Cortex of kidney (tissue), 1 donor: ENCODE data around the gene LIX1.
"Not testable (repeated sequence)": the region's sequence is repeated elsewhere in the genome, so short reads cannot be mapped to it uniquely, and the experiment has no call there.

Source experiments
- DNase-seq: peaks from one replicate; lab custom pipeline; 2025; lab: John Stamatoyannopoulos, UW

LIX1 gene

DNA sequence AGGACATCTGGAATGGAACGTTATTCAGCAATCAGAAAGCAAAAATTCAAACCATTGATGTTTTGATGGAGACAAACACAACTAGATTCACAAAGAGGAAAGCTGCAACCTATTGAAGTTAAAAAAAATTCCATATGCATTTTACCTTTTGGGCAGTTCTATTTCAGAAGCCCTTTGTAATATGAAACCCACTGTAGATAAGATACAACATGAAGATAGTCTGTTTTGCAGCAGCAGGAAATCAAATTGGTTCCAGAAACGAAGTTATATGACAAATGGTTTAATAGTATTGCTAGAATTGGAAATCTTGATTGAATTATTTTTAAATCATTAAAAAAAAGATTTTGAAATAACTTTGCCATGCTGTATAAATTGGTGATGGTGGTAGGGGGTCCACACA, 872 bp downstream of the LIX1 start:
- DNase-seq = no peak

GRCh38 chr5:97141031-97141430, 1.4 kb downstream of the LIX1 start:
- no peak for DNase-seq

DNA sequence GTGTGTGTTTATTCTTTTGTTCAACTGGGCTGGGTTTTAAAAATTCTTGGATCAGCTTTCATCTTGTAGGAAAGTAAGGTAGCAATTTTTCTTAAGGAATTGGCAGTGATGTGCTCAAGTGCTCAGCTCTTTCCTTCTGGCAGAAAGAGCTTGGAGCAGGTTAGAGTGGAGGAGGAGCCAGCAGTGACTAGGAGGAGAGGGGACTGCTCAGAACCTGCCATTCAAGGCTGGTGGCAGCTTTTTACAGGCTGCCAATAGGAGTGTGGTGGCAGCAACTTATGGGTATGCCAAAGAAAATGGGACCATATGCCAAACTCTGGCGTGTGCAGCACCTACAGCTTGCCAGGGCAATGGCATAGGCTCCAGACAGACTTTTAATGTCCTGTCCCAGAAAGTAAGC, 2.2 kb downstream of the LIX1 start:
- not testable (repeated sequence) for DNase-seq

DNA sequence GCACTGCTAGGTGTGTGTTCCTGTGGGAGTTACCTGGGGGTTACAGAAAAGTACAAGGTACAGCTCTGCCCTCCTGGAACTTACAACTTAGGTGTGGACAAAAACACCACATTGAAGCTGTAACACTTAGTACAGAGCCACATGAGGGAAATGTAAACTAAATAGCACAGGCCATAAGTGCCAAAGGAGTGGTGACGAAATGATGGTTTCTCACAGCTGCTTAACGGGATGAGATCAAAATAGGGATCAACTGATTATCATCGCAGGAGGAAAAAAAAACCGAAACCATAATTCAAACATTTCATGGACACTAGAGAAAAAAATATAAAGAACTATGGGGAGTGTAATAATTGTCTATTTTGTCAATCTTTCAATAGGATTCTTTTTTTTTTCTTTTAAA, 5.9 kb downstream of the LIX1 start:
- no peak for DNase-seq

GRCh38 chr5:97135868-97136267, 6.5 kb downstream of the LIX1 start:
- no peak for DNase-seq

GRCh38 chr5:97134634-97135033, 7.8 kb downstream of the LIX1 start:
- no peak for DNase-seq

GRCh38 chr5:97133101-97133500, 9.3 kb downstream of the LIX1 start:
- no peak for DNase-seq

- DNase-seq = no peak
Observed at GRCh38 chr5:97131921-97132320, 10.5 kb downstream of the LIX1 start.

GRCh38 chr5:97131139-97131710, 11.2 kb downstream of the LIX1 start:
- DNase-seq = no peak

GRCh38 chr5:97127727-97128126, 14.7 kb downstream of the LIX1 start:
- DNase-seq = no peak

- DNase-seq = no peak
Observed at GRCh38 chr5:97125125-97125683, 17.2 kb downstream of the LIX1 start.

- no peak for DNase-seq
Observed at GRCh38 chr5:97124335-97124734, 18.1 kb downstream of the LIX1 start.

DNA sequence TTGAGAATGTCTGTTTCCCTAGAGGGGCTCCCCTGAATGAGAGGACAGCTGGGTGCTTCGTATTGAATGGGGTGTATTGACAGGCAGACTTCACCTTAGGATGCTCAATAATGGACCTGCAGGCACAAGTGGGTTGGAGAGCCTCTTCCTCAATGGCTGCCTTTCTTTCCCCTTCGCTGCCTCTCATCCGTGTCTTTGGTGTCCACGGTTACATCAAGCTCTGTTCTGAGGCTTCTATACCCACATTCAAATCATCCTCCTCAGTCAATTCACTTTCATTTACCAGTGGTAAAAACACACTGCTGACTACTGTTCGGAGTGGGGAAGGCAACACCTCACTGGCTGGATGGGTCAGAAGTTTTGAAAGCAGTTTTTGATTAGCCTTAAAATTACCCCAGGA, 20.6 kb downstream of the LIX1 start:
- DNase-seq = no peak

GRCh38 chr5:97120195-97120594, 22.2 kb downstream of the LIX1 start:
- DNase-seq = no peak

- DNase-seq = no peak
Observed at GRCh38 chr5:97119007-97119390, 23.4 kb downstream of the LIX1 start.

- no peak for DNase-seq
Observed at GRCh38 chr5:97118261-97119006, 24.0 kb downstream of the LIX1 start.

DNA sequence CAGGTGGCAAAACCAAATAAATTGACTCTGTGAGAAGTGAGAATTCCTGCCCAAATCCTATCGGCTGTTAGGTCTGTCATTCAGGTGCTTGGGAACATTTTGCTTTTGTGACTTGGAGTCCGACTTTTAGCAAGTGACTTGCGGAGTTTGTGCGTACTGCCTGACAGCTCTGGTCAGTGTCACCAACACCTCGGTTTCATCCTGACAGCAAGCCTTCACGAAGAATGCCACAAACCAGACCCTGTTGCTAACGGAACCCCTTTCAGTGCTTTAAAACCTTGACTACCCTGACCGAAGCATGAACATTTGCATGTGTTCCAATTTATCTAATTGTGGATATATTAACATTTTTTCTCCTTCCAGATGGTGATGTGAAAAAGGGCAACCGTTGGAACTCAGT, 26.5 kb downstream of the LIX1 start:
- no peak for DNase-seq

- DNase-seq = no peak
Observed at GRCh38 chr5:97112230-97112629, 30.2 kb downstream of the LIX1 start.

- DNase-seq = no peak
Observed at GRCh38 chr5:97111616-97112015, 30.8 kb downstream of the LIX1 start.

DNA sequence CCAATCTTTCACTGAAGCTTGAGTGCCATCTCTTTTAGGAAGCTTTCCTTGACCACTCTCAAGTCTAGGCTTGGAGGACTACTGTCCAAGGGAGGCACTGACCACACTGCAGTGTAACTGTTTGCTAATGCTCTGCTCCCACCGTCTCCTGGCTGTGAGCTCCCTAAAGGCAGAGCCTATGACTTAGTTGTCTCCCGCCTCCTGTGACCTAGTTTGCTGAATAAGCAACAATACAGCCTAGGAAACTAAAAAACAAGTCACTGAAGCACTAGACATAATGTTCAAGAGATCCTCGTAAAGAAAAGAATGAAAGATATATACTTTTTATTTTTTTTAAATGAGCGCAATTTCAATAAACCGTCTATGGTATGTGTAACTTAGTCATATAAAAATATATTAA, 31.4 kb downstream of the LIX1 start:
- no peak for DNase-seq

DNA sequence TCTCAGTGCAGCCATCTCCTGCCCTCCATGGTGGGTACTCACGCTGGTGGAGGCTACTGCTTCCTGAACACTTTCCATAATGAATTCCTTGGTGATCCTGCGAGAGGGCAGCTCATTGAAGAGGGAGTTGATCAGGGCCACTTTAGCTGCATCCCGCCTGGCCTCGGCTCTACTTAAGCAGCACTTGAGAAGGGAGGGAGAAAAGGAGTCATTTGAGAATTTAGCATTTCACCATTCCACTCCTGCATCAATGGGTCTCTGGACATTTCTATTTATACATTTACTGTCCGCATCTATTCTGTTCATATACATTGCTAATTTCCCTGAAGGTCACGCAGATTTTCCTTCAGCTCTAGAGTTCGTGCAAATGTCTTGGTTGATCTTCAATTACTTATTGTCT, 35.1 kb downstream of the LIX1 start:
- no peak for DNase-seq

DNA sequence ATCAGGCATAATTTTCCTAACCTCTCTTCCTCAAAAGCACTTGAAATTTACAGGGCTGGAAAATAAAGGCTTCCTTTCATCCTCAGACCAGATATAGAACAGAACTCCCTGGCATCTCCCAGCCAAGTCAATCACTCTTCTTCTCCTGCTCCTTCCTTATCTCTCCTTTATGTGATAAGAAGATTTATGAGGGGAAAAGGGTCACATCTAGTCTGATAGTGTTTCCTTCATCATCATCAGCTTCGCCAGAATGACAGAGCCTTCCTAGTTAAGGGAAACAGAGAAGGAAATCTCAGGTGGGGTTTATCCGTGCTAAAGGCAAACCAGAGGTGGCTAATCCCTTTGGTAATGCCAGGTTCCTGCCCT, 36.2 kb downstream of the LIX1 start:
- DNase-seq = no peak

DNA sequence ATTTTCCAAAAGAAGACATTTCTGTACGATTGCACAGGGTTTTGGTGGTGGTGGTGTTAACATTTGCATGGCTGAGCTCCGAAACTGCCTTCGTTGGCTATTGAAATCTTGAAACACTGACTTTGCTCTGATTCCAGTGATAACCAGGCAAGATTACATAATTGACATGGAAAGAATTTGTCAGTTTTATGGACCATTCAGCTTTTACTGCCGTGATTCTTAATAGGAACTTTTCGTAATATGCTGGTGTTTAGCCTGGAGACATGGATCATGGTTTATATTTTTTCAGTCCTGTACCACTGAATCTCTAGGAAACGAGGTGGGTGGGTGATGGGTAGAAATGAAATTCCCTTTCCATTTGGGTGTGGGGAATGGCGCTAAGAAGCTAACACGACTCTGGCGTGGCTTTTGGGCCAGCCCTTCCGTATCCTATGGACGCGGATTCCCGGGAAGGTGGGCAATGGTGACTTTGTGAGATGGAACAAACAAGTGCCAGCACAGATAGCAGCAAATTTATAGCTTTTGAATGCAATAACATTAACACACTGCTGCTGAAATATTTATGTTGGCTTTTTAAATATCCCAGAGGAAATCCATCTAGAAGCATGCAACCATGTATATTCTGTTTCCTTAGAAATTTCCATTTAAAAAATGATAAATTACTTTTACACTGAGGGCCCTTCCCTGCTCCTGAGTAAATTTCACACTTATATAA, 36.8 kb downstream of the LIX1 start:
- DNase-seq = no peak
